Suprapubic skin (tissue), 4 donors: ENCODE measurements around the gene NEK5.

Experiments
- EP300 ChIP-seq: sonication (generic); formaldehyde crosslinking; IDR thresholded peaks from one replicate; pipeline ENCODE4 v1.6.1; 2017; ENCODE audit warnings: antibody characterized with exemption
- POLR2A ChIP-seq, 2 donors: fragments of 450-650 bp; IDR thresholded peaks; one replicate each; pipeline ENCODE4 v1.6.1; 2017; ENCODE audit warnings: antibody characterized with exemption in 2 of 2, mild to moderate bottlenecking in 2 of 2, moderate library complexity in 2 of 2
- POLR2AphosphoS5 ChIP-seq, 3 donors: sonication (generic); formaldehyde crosslinking; IDR thresholded peaks; one replicate each; pipeline ENCODE4 v1.6.1; 2017; ENCODE audit warnings: antibody characterized with exemption in 3 of 3
- TF ChIP-seq, protein P1 (sequence below), 2 donors: fragments of 200-600 bp in 1 of 2; fragments of 450-650 bp in 1 of 2; sonication (generic) in 1 of 2; IDR thresholded peaks; one replicate each; pipeline ENCODE4 v1.5.1; 2016 to 2019; ENCODE audit warnings: antibody characterized with exemption in 2 of 2, mild to moderate bottlenecking in 1 of 2, moderate library complexity in 1 of 2

DNA sequence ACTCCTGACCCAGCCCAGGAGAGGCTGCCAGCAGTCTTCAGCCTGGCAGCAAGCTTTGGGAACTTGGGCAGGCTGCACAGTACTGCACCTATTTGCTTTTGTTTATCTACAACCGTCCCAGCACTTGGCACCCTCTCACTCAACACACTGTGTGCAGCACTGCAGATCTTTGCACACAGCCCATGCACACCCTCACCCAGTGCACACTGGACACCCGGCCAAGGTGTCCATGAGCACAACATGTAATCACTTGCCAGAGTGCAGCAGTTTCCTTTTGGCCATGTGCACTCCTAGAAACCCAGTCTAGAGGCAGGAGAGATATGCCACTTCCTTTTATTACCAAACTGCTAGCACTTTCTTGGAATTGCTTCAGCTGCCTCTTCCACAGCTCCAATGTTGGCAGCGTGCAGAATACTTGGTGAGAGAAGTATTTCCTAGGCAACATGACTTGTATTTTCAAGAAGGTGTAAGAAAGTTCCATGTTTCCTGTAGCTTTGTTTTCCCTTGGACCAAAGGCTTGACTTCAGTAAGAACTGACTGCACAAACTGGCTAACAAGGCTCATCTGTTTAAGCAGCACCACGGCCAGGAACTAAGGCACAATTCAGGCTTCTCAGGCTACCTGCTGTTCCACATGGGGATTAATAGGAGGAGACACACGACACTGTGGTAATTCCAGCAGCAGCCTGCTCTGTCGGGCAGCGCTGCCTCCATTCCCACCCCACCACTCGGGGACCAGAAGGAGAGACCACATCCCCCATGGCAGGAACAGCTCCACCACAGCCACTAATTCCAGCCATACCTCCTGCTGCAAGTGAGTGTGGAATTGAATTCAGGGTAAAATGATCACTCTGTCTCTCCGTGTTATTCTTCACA, 133.0 kb downstream of the NEK5 start:
- TF ChIP-seq POLR2A (IDR thresholded peaks at IDR 0.05) (no peak), POLR2AphosphoS5 (IDR thresholded peaks at IDR 0.05) (no peak), EP300 (no peak)
- TF ChIP-seq, protein P1, sequence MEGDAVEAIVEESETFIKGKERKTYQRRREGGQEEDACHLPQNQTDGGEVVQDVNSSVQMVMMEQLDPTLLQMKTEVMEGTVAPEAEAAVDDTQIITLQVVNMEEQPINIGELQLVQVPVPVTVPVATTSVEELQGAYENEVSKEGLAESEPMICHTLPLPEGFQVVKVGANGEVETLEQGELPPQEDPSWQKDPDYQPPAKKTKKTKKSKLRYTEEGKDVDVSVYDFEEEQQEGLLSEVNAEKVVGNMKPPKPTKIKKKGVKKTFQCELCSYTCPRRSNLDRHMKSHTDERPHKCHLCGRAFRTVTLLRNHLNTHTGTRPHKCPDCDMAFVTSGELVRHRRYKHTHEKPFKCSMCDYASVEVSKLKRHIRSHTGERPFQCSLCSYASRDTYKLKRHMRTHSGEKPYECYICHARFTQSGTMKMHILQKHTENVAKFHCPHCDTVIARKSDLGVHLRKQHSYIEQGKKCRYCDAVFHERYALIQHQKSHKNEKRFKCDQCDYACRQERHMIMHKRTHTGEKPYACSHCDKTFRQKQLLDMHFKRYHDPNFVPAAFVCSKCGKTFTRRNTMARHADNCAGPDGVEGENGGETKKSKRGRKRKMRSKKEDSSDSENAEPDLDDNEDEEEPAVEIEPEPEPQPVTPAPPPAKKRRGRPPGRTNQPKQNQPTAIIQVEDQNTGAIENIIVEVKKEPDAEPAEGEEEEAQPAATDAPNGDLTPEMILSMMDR (IDR thresholded peaks at IDR 0.05), result no peak
